Suppressor macrophage treated with lipopolysaccharide for 1 hour (primary cell): ENCODE data around the gene MME.
"Not testable (repeated sequence)": the region's sequence is repeated elsewhere in the genome, so short reads cannot be mapped to it uniquely, and the experiment has no call there.

Source experiments
- DNase-seq, 3 donors: peaks; one replicate each; pipeline ENCODE4 v3.0.0-alpha.2; 2020 to 2022

The MME gene

DNA sequence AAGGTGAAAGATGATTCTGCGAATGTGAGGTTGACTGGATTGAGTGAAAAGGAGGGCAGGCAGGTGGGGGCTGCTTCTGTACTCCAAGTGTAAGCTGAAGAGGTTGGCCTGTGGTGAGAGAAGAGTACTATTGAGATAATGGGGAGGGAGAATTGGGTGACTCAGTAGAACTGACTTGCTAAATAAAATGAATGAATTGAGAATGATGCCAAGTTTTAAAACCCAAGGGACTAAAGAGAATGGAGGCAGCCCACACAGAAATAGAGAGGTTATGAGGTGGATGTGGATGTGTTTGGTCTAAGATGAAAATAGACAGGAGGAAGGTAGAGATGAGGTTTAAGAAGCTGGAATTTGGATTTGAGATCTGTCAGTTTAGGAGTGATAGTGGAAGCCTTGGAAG, 5.9 kb downstream of the MME start:
- no peak for DNase-seq

- no peak for DNase-seq
Observed at GRCh38 chr3:155088706-155089345, 8.7 kb downstream of the MME start.

GRCh38 chr3:155089495-155089894, 9.4 kb downstream of the MME start:
- no peak for DNase-seq

DNA sequence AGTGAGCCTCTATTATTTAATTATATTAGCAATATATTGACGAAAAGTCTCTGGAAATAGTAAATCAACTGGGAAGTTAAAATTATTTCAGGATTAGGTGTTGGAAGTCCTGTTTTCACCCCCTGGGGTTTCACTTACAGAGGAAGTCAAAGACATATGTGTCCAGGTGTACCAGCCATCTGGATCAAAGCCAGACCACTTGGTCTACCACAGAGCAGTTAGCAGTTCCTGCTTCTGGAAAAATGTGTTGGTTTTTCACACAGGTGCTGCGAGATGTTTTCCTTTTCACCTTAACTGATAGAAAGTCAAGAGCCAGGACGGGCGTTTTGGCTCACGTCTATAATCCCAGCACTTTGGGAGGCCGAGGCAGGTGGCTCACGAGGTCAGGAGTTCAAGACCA, 13.1 kb downstream of the MME start:
- DNase-seq, result no peak

GRCh38 chr3:155096303-155097008, 16.3 kb downstream of the MME start:
- DNase-seq, result no peak

DNA sequence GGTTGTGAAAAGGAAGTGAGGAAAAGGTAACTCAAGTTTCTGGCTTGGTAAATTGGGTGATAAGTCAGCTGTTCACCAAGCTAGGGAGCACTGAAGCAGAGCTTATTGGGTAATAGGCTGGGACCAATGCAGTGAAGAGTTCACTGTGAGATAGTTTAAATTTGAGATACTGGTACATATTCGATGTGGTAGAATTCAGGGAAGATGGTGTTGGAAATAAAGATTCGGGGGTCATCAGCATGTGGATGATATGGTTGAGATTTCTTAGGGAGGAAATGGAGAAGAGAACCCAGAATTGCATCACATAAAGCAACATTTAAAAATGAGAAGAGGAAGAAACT, 16.9 kb downstream of the MME start:
- peak in 2 of 3 donors; percentile 35 to 39 for DNase-seq

- no peak for DNase-seq
Observed at GRCh38 chr3:155101398-155101797, 21.3 kb downstream of the MME start.

DNA sequence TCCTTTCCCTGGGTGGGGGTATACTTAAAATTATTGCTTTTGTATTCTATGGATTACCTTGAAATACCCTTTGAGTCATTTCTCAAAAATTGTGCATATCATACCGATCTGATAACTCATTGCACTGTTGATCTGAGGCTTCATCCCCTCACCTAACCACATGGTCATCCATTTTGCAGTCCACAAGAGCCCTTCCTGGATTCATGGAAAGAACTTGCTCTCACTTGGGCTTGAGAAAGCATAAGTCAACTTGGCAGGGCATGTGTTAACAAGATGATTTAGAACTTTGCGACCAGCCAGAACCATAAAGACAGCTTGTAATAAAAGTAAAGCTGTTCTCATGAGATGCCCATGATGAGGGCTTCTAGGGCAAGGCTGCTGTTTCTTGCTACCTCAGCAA, 22.2 kb downstream of the MME start:
- no peak for DNase-seq

- no peak for DNase-seq
Observed at GRCh38 chr3:155103686-155104085, 23.6 kb downstream of the MME start.

DNA sequence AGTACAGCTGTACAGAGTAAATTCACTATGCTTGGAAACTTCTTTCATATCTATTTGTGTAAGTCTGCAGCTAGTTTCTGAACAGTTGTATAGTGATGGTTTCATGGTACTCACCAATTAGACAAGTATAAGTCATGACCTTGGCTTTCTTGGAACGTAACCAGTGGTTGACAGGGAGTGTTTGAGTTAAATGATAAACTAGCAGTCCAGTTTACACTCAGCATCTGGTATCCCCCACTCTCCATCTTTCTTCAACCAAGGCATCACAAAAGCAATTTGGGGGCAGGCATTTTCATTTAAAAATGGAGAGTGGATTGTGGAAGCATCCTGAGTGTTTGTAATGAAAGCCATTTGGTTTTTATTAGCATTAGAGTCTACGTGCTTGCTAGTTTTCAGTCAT, 26.0 kb downstream of the MME start:
- no peak for DNase-seq

DNA sequence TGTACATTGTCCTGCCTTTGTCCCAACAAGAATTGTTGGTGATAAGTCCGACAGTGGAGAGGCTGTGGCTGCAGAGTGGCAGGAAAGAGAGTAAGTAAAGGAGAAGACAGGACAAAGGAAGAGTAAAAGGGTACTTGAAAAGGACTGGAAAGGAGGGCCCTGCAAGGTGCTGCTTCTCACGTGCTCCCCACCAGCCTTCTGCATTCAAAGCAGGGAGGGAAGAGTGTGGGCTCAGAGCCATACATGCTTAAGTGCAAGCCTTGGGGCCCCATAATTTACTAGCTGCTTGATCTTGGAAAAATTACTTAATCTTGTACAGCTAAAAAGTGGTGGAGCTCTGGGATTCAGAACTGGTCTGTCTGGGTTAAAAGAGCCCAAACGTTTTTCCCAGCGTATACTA, 29.9 kb downstream of the MME start:
- no peak for DNase-seq

DNA sequence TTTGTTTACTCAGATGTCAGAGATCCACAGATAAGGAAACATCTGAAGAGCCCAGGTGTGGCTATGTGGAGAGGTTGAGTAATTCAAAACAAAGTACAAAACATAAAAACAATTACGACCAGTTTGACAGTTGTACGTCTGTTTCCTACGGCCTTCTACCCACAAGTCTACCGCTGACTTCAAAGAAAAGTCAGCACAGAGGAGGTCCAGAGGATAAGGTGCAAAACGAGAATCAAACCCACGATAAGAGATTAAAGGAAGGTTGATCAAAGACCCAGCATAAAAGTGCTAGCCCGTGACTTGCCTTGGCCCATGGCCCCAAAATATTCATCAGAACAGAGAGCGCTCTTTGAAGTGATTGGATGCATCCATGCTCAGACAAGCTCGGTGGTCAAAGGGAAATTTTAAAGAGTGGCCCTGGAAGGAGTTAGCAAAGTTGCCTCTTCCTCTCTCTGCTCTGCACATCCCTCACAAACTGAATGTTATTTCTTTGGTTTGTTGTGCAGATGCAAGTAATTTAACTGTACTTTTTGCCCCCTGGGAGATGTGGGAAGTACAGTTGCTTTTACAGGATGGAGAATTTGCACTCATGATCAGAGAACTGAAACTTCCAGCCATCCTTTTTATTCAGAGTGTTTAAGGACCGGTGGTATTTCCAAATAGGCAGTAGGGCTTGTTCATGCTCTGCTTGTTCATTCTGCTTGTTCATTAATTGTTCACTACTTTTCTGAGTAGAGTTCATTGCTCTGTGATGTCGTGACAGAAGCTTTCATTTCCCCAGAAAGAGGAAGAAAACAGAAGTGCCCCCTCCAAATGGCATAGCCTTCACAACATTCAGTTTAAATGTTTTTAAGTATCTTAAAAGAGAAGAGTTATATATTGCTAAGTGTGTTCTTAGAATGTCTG, 31.1 kb downstream of the MME start:
- DNase-seq, result no peak

DNA sequence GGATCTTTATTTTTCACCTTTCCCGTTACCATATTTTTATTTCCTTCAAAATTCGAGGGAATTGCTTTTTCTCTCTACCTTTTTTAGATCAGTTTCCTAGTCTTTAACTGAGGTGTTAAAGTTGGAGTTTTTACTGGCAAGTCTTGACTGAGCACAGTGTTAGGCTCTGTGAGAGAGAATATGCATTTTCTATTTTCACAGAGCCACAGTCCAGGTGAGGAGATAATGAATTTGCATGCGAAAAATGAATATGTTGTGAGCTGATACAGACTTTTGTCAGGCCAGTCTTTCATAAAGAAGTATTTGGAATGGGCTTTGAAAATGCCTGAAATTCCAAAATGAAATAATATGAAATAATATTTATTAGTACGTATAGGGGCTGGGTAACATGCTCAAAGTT, 31.9 kb downstream of the MME start:
- DNase-seq, result no peak

GRCh38 chr3:155112661-155113389, 32.7 kb downstream of the MME start:
- no peak for DNase-seq

GRCh38 chr3:155124745-155125144, 44.6 kb downstream of the MME start:
- not testable (repeated sequence) for DNase-seq

DNA sequence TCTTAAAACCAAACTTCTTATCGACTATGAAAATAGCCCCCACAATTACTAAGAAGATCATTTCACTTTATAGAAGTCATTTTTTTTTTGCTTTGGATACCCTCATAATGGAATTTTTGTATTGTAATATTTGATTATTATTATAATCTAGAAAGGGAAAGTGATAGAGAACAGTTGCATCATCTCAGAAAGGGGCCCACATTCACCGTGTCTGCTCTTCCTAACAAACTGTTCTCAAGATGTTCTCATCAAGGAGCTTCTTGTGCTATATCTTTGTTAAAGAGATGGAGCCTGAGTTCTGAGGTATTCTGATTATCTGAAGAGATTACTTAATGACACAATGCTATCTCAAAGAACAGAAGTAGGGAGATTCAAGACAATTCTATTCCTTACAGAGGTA, 49.3 kb downstream of the MME start:
- no peak for DNase-seq

DNA sequence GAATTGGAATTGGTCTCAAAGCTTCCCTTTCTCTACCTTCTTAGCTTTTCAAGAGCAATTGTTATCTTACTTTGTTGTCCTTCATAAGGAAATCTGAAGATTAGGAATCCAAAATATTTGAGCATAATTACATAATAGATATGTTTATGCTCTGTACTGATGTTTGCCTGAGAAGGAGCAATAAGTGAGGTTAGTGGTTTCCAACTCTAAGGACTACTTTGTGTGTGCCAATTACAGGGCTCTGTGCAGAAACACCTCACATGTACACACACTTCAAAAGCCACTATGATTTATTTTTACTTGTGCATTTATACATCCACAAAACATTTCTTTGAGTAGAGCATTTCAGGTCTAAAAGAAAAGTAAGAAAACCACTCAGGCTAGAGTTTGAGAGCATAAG, 49.9 kb downstream of the MME start:
- no peak for DNase-seq

DNA sequence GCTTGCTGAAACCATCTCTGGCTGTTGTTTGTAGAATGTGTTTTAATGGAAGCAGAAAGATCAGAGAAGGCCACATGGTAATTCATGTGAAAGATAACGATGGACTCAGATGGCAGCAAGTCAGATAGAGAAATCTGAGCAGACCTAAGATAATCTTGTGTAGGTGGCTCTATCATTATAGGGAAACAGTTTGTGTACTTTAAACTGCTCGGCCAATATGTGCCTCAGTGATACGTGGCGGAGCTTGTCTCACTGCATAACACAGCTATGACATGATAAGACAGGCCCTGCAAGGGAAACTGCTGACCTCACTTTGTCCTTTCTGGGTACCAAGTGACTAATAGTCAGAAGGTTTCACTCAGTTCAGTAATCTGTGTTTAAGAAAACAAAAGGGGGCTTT, 51.0 kb downstream of the MME start:
- DNase-seq, result peak; percentile 32 to 55 (median 46)

- DNase-seq, result not testable (repeated sequence)
Observed at GRCh38 chr3:155134311-155134710, 54.2 kb downstream of the MME start.

DNA sequence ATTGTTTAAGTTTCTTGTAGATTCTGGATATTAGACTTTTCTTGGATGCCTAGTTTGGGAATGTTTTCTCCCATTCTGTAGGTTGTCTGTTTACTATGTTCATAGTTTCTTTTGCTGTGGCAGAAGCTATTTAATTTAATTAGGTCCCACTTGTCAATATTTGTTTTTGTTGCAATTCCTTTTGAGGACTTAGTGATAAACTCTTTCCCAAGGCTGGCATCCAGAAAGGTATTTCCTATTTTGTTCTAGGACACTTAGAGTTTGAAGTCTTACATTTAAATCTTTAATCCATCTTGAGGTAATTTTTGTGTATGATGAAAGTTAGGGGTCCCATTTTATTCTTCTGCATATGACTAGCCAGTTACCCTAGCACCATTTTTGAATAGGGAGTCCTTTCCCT, 54.9 kb downstream of the MME start:
- no peak for DNase-seq

DNA sequence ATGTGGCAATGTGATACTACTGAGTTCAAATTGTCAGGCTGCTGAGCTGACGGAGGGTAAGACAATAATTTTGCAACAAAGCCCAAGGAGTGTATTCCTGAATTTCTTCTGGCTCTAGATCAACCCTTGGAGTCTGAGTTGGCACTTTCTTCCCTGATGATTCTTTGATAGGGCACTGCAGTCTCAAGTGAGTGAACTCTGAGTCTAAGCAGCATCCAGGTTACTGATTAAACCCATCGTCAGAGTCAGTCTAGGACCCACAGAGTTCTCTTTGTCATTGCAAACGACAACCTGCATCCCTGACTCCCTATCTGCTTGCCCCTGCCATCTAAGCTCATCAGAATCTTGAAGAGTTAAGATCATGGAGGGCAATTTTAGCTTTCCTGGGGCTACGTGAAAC, 58.6 kb downstream of the MME start:
- no peak for DNase-seq

- no peak for DNase-seq
Observed at GRCh38 chr3:155147588-155147987, 67.5 kb downstream of the MME start.

DNA sequence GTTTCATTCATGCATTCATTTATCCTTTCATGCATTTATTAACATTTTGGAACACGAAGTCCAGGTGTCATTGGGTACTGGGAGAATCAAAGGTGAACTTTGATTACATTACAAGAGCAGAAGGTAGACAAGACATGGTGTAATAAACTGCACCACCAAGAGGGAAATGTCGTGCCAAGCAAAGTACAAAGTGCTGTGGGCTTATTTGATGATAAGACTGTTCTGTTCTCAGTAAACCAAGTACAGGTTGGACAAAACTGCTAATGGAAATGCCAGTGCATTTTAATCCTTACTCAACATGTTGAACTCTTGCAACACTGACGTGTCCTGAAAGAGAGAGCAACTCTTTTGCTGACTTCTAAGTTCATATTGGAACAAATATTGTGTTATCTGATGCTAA, 69.4 kb downstream of the MME start:
- DNase-seq, result no peak
